Measurements from ENCODE around the gene CLCN1. TPM values are rescaled to one million over a fixed set of nuclear protein-coding genes. Genes with fewer than 3 reads are reported as not detected.
A peak's percentile ranks its signal among the peaks of the same experiment; 100 is the strongest.

CLCN1 gene
- total and polyA plus RNA-seq, 2 of the 8 experiments (the other 6 are each of a cell fraction or from before 2014, with no cell fraction given) = 0.36 to 0.41 TPM

GRCh38 chr7:143380646-143381426 lies 64.9 kb downstream of the CLCN1 start, which contains the start of gene ZYX (continued):
- TF ChIP-seq CHD7 (IDR thresholded peaks at IDR 0.05; ENCODE audit: insufficient replicate concordance, low read length) (no peak), CTCF (IDR thresholded peaks at IDR 0.05; ENCODE audit: control extremely low read depth in 1 of 3, insufficient read depth in 1 of 3, low read depth in 1 of 3, low read length in 3 of 3) (no peak), EGR1 (IDR thresholded peaks at IDR 0.05; ENCODE audit: borderline replicate concordance, low read depth, low read length) (peak; percentile 73; the same call in 1 of the 2 replicates), YY1 (IDR thresholded peaks at IDR 0.05; ENCODE audit: low read depth, low read length) (no peak), POLR2A (IDR thresholded peaks at IDR 0.05; ENCODE audit: control extremely low read depth in 1 of 2, low read depth in 2 of 2, low read length in 2 of 2) (peak in 1 of 2 experiments; percentile 84; a peak in 2 of 3 replicates), BACH1 (IDR thresholded peaks at IDR 0.05; ENCODE audit: low read length) (no peak)
